AG09319 (cell line): Measurements from ENCODE around the gene ATOSB.

ENCODE experiments used
- DNase-seq: peaks from one replicate; pipeline ENCODE4 v3.0.0-alpha.2; 2010; ENCODE audit warnings: low read depth; ENCODE audit errors: extremely low read depth
- TF ChIP-seq, protein P1 (sequence below): IDR thresholded peaks from 2 replicates; pipeline ENCODE4 v1.5.1; 2011; ENCODE audit warnings: low read depth, mild to moderate bottlenecking, inconsistent platforms, low read length, moderate library complexity

ATOSB gene

GRCh38 chr9:35096035-35096849 lies 19.4 kb downstream of the ATOSB start, which contains the start of gene PIGO:
Gene PIGO, minus strand, starts transcription at chr9:35096591. Its CDS starts 1,026 bp downstream, at chr9:35095565.
- TF ChIP-seq, protein P1, sequence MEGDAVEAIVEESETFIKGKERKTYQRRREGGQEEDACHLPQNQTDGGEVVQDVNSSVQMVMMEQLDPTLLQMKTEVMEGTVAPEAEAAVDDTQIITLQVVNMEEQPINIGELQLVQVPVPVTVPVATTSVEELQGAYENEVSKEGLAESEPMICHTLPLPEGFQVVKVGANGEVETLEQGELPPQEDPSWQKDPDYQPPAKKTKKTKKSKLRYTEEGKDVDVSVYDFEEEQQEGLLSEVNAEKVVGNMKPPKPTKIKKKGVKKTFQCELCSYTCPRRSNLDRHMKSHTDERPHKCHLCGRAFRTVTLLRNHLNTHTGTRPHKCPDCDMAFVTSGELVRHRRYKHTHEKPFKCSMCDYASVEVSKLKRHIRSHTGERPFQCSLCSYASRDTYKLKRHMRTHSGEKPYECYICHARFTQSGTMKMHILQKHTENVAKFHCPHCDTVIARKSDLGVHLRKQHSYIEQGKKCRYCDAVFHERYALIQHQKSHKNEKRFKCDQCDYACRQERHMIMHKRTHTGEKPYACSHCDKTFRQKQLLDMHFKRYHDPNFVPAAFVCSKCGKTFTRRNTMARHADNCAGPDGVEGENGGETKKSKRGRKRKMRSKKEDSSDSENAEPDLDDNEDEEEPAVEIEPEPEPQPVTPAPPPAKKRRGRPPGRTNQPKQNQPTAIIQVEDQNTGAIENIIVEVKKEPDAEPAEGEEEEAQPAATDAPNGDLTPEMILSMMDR: peak; percentile 89
- peak; percentile 45 for DNase-seq

GRCh38 chr9:35091536-35091935 lies 24.1 kb downstream of the ATOSB start:
- TF ChIP-seq, protein P1: no peak
- DNase-seq: no peak

DNA sequence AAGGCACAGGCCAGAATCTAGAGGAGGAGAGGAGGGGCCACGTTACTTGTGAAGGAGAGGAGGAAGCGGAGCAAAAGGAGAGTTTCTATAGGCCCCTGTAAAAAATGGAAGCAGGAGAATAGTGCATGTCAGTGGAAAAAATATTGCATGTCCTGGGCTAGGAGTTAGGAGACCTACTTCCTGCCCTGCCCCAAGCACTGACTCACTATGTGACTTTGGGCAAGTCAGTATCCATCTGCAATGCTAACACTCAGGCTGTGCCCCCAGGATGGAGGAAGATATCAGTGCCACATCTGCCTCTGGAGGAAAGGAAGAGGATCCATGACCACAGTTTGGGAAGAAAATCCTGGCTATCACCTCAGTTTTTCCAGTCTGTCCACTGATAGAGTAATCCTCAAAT lies 26.2 kb downstream of the ATOSB start:
- TF ChIP-seq, protein P1: no peak
- DNase-seq: no peak

DNA sequence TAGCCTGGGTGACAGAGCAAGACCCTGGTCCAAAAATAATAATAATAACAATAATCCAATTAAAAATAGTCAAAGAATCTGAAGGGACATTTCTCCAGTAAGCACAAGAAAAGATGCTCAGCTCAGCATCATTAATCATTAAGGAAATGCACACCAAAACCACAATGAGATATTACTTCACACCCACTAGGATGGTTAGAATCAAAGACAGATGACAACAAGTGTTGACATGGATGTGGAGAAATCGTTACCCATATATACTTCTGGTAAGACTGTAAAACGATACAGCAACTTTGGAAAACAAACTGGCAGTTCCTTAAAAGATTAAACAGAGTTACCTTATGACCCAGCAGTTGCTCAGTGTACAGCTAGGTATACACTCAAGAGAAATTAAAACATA lies 30.6 kb downstream of the ATOSB start:
- DNase-seq: no peak
- TF ChIP-seq, protein P1: no peak

GRCh38 chr9:35079426-35080341 lies 36.0 kb downstream of the ATOSB start, which contains the start of gene FANCG:
Gene FANCG, minus strand, starts transcription at chr9:35079942. Its CDS starts 418 bp downstream, at chr9:35079524.
- peak; percentile 75 for DNase-seq
- TF ChIP-seq, protein P1: no peak

DNA sequence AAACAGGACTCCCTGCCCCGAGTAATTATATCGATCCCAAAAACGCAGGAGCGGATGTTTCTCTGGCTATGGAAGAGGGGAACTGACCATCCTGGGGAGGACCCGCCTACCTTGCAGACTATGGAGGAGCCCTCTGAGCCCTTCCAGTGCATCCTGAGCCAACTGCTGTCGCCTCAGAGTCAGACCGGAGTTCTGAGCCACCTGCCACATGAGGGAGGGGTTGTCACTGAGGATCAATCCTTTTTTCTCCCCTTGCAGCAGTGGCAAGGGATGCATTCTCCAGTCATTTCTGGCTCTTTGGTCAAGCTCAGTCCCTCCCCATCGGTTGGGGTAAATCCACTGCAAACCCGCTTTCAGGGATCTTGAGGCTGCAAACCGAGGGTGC lies 36.6 kb downstream of the ATOSB start:
- DNase-seq: no peak
- TF ChIP-seq, protein P1: no peak
